NCI-H2227 (cell line): ENCODE data around the gene ZNF780A.
"Not testable (repeated sequence)": the region's sequence is repeated elsewhere in the genome, so short reads cannot be mapped to it uniquely, and the experiment has no call there.

Experiments used
- DNase-seq: peaks from one replicate; lab custom pipeline; 2025; ENCODE audit not compliant: unreplicated experiment; lab: John Stamatoyannopoulos, UW

ZNF780A gene

DNA sequence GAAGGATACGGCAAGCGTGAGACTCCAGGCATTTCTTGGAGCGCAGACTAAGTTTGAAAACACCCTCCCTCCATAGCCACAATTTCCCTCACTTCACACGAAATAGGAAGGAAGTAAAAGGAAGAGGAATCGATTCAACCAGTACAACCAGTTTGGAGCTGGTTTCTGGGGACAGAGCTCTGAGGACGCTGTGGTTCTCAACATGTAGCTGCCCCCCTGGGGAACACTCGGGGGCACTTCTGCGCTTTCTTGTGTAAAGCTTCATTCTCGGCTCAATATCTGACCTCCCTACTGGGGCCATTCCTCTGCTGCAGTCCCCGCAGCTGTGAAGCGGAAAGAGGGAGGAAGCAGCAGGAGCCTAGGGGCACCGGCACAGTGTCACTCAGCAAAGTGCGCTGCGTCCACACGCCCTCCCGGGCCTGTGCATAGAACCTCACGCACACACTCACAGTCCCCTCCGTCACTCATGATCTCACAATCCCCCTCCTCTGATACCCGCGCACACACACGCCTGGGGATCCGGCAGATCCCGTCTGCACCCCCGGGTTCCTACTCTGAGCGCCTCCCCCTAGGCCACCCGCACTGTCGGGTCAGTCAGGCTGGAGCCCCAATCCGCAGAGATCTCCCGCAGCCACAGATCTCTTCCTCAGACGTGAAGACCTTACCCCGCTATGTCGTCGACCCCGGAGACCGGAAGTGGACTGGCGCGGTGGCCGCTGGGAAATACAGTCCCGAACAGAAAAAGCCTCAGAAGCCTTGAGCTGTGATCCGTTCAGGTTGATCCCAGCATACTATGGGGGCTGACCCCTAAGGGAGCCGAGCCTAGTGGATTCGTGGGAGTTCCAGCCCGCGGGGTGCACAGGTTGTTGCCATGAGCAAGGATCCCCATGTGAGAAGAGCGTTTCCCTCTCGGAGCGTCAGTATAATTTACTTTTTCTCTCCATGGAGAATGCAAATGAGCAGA is at the start of gene ZNF780A:
TSS of gene ZNF780A (minus strand) at position 703 of the 964 bp plus-strand sequence. CDS start 6,190 bp downstream, outside the sequence.
- peak; percentile 93 for DNase-seq

DNA sequence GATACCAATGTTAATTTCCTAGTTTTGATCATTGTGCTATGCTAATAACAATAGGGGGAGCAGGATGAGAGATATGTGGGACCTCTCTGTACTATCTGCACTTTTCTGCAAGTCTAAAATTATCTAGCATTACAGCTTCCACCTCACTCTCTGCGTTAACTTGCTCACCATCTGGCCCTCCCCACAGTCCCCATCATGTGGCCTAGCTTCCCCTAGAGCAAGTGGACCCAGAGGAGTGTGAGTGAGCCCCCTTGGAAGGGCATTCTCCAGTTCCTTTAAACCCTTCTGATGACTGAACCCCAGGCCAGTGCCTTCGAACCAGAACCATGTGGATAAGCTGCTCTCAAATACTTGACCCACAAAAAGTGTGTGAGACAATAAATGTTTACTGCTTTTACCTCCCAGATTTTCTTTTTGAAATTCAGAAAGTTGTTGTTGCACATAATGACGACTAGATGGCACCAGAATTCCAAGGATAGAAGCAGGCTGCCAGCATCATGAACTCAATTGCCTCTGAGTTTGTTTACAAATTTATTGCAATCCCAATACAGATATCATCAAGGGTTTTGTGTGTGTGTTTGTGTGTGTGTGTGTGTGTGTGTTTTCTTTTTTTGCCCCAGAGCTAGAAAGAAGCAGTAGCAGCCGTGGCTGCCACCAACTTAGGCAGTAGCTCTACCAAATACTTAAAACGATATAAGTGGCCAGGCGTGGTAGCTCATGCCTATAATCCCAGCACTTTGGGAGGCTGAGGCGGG is 49.0 kb upstream of the ZNF780A start:
- DNase-seq, result peak; percentile 90

DNA sequence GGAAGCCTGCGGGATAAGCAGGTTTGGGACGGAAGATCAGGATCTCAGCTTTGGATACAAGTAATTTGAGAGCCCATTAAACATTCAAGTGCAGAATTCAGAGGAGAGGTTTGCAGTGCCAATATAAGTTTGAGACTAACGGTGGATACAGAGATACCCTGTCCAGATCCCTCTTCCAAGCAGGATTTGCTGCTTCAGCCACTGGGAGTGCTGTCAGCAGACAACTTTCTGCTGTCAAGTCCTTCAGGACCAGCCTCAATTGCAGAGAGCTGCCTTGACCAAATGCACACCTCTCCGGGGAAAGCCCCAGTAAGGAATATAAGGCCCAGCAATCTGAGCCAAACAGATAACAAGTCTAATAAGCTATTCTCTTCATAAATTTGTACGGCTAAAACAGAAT is 46.1 kb upstream of the ZNF780A start:
- no peak for DNase-seq

DNA sequence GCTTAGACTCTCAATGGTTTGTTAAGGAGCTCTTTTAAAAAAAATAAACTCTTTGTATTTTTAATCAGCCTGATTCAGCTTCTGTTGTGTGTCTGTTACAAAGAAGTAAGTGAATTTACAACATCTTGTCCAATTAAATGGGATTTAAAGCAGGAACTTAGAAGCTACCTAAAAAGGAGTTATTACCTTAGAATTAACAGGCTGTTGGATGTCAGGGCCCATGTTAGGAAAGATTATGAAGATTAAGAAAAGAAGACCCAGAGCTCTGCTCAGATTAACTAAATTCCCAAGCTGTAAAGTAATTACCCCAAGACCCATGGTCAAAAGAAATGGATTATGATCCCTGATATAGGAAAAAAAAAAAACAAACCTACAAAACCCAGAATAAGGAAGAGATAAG is 44.1 kb upstream of the ZNF780A start:
- DNase-seq, result no peak

DNA sequence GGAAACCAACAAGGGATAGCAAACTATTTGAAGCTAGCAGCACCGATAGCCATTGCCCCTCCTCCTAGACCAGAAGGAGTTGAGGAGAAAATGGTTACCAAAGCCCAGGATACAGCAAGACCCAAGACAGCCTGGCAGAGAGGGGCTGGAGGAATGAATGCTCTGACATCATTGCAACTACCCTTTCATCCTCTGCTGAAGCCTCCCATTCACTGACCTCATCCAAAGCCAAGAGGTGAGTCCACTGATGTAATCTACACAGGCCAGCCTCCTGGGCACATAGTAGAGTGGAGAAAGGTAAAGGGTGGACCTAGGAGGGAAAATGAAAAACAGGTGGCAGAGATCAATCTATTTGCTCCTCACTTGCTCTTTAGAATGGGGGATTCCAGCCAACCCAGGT is 42.7 kb upstream of the ZNF780A start:
- no peak for DNase-seq

DNA sequence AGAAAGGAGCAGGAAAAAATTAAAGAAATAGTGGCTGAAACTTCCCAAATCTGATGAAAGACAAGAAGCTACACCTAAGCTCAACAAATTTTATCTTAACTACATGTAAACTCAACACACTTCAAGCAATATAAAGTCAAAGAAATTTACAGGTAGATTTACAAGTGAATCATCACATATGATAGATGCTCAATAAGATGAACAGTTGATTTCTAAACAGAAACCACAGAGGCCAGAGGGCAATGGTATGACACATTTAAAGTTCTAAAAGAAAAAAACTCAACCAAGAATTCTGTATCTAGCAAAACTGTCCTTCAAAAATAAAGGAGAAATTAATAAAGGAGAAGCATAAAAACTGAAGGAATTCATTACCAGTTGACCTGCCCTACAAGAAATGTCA is 39.3 kb upstream of the ZNF780A start:
- DNase-seq, result no peak

DNA sequence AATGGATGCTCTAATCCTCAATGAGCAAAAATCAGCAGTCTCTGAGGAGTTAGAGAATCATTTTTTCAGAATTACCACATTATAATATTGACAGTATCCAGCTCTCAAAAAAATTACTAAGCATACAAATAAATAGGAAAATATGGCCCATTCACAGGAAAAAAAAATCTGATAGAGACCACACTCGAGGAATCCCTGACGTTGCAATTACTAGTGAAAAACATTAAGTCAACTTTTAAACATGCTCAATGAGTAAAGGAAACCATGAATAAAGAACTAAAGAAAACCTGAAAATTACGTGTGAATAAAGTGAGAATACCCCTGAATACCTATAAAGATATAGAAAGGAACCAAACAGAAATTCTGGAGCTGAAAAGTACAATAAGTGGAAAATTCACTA is 38.7 kb upstream of the ZNF780A start:
- no peak for DNase-seq

DNA sequence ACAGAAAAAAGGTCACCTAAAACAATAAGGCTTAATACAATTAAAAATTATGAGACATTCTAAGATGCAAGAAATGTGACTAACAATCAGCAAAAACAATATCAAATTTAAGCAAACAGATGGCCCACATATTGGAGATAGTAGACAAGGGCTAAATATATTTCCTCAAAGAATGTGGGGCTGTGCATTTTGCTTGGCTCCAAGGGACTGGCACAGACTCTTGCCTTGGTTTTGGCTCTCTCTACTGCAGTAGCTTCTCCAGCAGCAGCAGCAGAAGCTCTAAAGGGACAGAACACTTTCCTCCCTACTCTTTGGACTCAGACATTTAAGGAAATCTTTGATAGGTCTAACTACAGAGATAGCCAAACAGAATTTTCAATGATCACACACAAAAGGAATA is 38.2 kb upstream of the ZNF780A start:
- DNase-seq, result no peak

DNA sequence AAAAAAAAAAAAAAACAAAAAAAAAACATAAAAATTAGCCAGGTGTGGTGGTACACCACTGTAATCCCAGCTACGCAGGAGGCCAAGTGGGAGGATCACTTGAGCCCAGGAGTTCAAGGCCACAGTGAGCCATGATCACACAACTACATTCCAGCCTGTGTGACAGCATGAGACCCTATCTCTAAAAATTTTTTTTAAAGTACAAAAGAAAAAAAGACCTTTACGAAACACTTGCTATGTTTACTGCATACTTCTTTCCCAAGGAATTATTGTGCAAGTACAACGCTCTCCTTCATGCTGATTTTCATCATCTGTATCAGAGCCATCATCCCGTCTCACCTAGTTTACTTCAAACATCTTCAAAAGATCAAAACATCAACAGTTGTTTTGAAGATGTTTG is 28.6 kb upstream of the ZNF780A start:
- DNase-seq, result no peak

DNA sequence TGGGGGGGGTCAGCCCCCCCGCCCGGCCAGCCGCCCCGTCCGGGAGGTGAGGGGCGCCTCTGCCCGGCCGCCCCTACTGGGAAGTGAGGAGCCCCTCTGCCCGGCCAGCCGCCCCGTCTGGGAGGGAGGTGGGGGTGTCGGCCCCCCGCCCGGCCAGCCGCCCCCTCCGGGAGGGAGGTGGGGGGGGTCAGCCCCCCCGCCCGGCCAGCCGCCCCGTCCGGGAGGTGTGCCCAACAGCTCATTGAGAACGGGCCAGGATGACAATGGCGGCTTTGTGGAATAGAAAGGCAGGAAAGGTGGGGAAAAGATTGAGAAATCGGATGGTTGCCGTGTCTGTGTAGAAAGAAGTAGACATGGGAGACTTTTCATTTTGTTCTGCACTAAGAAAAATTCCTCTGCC is 27.9 kb upstream of the ZNF780A start:
- DNase-seq, result not testable (repeated sequence)

DNA sequence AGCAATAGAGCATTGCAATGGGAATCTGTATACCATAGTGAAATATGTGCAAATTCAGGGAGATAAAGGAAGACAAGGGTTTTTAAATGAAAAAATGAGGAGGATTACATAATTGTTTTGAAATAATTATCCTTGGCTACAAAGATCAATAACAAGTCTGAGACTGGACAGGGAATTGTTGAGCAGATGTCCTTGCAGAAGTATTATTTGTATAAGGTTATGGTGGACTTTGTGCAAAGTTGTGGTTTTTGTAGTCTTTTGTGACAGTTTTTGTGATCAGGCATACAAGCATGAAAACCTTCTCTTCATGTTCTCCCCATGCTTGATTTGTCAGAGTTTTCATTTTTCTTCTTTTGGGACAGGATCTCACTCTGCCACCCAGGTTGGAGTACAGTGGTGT is 25.3 kb upstream of the ZNF780A start:
- no peak for DNase-seq

DNA sequence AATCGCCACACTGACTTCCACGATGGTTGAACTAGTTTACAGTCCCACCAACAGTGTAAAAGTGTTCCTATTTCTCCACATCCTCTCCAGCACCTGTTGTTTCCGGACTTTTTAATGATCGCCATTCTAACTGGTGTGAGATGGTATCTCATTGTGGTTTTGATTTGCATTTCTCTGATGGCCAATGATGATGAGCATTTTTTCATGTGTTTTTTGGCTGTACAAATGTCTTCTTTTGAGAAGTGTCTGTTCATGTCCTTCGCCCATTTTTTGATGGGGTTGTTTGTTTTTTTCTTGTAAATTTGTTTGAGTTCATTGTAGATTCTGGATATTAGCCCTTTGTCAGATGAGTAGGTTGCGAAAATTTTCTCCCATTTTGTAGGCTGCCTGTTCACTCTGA is 23.4 kb upstream of the ZNF780A start:
- DNase-seq, result not testable (repeated sequence)

DNA sequence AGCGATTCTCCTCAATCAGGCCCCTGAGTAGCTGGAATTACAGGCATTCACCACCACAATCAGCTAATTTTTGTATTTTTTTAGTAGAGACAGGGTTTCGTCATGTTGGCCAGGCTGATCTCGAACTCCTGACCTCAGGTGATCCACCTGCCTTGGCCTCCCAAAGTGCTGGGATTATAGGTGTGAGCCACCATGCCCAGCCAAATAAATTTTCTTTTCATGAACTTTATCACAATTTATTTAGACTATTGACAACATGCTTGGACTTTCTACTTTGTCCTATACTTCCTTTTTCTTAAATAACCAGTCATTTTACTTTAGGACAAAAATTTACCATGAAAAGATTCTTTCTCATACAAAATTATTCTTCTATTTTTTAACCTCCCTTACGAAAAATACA is 21.5 kb upstream of the ZNF780A start:
- DNase-seq, result not testable (repeated sequence)

DNA sequence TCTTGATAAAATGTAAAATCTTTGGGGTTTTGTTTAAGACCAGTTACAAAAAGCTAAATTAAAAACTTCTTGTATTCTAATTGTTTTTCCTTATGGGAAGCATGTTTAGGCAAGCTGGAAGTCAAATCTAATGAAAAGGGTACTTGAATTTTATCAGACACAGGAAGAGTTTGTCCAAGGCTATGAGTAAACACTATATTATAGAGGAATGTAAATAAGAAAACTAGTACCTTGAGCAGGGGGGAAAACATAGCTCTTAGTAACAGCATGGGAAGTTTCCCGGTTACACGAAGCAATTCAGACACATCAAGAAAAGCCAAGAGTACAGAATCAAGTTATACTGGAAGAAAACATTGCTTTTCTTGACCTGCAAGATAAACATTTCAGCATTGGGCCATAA is 19.8 kb upstream of the ZNF780A start:
- DNase-seq, result no peak

DNA sequence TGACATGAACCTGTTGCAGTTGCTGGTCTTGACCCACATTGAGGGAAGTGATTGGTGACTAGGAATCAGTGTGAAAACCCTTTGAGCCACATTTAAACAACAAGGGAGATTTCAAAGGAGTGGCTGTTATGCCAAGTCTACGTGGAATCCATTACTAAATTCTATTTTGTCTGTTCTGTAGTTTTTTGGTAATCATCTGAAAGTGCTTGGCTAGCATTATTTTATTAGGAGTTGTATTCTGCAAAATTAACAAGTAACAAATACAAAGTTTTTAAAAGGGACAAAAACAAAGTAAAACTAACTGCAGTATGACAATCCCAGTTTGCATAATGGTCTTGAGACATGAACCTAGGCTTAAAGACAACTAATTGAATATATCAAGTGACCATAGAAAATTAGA is 14.0 kb upstream of the ZNF780A start:
- DNase-seq, result no peak

DNA sequence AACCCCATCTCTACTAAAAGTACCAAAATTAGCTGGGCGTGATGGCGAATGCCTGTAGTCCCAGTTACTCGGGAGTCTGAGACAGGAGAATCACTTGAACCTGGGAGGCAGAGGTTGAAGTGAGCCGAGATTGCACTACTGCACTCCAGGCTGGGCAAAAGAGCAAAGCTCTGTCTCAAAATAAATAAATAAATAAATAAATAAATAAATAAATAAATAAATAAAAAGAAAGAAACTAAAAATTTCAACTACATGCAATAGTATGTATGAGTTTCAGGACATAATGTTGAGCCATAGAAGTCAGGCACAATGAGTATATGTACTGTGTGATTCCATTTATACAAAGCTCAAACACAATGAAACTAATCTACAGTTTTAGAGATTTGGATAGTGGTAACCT is 12.9 kb upstream of the ZNF780A start:
- DNase-seq, result no peak

DNA sequence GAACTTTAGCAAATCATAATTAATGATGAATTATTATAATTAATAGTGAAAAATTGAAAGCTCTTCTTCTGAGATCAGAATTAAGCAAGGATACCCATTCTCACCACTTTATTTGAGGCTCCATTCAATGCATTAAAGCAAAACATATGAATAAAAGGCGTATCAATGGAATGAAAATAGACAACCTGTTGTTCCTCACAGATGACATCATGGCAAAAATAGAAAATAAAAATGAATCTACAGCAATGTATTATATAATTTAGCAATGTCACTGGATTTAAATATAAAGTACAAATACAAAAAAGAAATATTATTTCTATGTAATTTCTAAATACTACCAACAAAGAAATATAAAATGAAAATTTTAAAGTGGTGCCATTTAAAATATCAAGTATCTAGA is 11.1 kb upstream of the ZNF780A start:
- DNase-seq, result no peak

DNA sequence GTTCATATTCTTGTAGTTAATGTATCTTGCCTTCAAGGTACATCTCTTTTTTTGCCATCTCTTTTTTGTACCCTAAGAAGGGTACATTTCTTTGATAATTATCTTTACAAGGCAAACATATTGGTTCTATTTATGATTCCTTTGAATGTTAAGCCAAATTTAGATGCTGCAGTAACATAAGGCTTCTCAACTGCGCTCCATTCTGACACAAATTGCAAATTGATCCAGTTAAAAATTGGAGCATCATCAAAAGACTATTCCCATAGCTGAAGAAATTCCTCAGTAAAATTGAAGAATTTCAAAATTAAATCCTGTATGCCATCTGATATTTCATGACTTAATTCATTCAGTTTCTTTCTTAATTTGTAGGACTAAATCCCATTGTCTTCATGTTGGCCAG is 2.7 kb upstream of the ZNF780A start:
- no peak for DNase-seq

DNA sequence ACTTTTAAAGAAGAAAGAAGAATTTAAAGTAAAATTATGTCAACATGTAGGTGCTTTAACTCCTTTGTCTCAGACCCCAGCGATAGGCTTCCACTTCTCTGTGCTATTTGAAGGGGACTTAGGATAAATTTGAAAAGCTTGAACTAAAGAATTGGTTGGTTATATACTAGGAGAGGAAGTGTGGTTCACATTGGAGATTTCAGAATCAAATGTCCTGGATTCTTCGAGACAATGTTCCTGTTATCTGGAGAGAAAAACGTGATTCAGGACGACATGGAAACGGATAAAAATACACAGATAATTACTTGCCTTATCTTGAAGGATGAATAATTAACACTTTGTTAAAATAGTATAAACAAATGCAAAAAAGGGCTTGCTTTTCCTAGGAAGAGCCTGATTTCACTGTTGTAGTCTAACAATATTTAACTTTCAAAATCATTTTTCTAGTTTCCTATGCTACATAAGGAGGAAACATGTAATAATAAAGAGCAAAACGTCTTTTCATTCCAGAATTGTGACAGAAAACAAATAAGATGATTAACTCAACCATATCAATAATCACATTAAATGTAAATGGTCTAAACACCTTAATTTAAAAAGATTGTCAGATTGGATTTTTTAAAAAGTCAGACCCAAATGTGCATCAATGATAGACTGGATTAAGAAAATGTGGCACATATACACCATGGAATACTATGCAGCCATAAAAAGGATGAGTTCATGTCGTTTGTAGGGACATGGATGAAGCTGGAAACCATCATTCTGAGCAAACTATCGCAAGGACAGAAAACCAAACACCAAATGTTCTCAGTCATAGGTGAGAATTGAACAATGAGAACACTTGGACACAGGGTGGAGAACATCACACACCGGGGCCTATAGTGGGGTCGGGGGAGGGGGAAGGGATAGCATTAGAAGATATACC is 724 bp upstream of the ZNF780A start:
- DNase-seq, result no peak

DNA sequence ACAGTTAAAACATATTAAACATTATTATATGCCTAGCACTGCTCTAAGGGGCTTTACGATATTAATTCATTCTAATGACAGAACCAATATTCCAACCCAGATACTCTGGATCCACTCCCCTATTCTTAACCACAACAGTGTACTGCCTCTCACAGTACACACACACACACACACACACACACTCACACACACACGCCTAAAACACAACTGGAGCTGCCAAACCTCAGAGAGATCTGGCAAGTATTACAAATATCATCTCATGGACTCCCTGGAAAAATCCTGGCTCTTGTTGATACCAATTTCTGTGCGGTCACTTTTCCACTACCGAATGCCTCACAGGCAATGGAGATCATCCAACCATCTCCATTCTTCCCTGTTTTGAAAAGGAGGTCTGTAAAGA is 1.3 kb downstream of the ZNF780A start:
- peak; percentile 37 for DNase-seq
